ENCODE results near the gene SKA2.
"Not testable (repeated sequence)": the region's sequence is repeated elsewhere in the genome, so short reads cannot be mapped to it uniquely, and the experiment has no call there.

The SKA2 gene

DNA sequence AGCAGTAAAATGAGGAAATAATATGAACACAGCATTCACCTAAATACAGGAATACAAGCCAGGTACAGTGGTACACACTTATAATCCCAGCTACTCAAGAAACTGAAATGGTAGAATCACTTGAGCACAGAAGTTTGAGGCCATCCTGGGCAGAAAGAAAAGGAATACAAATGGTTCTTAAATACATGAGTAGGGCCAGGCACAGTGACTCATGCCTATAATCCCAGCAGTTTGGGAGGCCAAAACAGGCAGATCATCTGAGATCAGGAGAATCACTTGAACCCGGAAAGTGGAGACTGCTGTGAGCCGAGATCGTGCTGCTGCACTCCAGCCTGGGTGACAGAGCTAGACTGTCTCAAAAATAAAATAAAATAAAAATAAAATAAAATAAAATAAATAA lies 31.9 kb upstream of the SKA2 start:
- Histone ChIP-seq H3K4me3 (ENCODE audit: low read depth, low read length) (no peak overlapping the region), H3K27me3 (ENCODE audit: insufficient read depth, low read depth, severe bottlenecking) (no peaks in the 10 kb centered on the region), H3K36me3 (peaks cover 76% of the 10 kb centered on the region), H3K9me3 (ENCODE audit: severe bottlenecking) (no peaks in the 10 kb centered on the region), H3K27ac (no peak overlapping the region)
- DNase-seq, result no peak
- TF ChIP-seq, protein P1, sequence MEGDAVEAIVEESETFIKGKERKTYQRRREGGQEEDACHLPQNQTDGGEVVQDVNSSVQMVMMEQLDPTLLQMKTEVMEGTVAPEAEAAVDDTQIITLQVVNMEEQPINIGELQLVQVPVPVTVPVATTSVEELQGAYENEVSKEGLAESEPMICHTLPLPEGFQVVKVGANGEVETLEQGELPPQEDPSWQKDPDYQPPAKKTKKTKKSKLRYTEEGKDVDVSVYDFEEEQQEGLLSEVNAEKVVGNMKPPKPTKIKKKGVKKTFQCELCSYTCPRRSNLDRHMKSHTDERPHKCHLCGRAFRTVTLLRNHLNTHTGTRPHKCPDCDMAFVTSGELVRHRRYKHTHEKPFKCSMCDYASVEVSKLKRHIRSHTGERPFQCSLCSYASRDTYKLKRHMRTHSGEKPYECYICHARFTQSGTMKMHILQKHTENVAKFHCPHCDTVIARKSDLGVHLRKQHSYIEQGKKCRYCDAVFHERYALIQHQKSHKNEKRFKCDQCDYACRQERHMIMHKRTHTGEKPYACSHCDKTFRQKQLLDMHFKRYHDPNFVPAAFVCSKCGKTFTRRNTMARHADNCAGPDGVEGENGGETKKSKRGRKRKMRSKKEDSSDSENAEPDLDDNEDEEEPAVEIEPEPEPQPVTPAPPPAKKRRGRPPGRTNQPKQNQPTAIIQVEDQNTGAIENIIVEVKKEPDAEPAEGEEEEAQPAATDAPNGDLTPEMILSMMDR (IDR thresholded peaks at IDR 0.05; ENCODE audit: low read depth, low read length), result no peak

GRCh38 chr17:59185997-59186396 lies 31.0 kb upstream of the SKA2 start:
- Histone ChIP-seq H3K9me3 (ENCODE audit: severe bottlenecking) (no peaks in the 10 kb centered on the region), H3K27ac (no peak overlapping the region), H3K27me3 (ENCODE audit: insufficient read depth, low read depth, severe bottlenecking) (no peaks in the 10 kb centered on the region), H3K36me3 (peaks cover 72% of the 10 kb centered on the region), H3K4me3 (ENCODE audit: low read depth, low read length) (no peak overlapping the region)
- DNase-seq, result no peak
- TF ChIP-seq, protein P1 (IDR thresholded peaks at IDR 0.05; ENCODE audit: low read depth, low read length), result no peak

DNA sequence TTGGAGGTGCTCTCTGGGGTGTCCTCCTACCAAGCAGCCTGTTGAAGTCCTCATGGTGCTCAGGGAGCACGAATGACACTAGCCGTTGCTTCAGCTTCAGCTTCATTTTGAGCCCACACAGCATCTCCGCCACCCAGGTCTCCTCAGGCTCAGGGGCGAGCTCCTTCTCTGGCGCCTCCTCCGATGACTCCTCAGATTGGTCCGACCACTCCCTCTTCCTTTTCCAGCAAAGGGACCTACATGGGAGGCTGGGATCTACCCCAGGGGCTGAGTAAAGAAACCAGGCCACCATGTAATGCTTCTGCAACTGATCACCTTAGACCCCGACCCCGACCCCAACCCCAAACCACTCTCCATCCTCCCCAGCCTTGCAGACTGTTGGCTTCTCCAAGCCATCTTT lies 26.5 kb upstream of the SKA2 start:
- H3K36me3 ChIP-seq, result peaks cover 44% of the 10 kb centered on the region
- no peak for DNase-seq
- no peaks in the 10 kb centered on the region for H3K9me3 ChIP-seq (ENCODE audit: severe bottlenecking)
- TF ChIP-seq, protein P1 (IDR thresholded peaks at IDR 0.05; ENCODE audit: low read depth, low read length), result no peak
- no peaks in the 10 kb centered on the region for H3K27me3 ChIP-seq (ENCODE audit: insufficient read depth, low read depth, severe bottlenecking)
- H3K27ac ChIP-seq, result no peak overlapping the region
- no peak overlapping the region for H3K4me3 ChIP-seq (ENCODE audit: low read depth, low read length)

GRCh38 chr17:59180626-59181025 lies 25.6 kb upstream of the SKA2 start:
- Histone ChIP-seq H3K27me3 (ENCODE audit: insufficient read depth, low read depth, severe bottlenecking) (no peaks in the 10 kb centered on the region), H3K4me3 (ENCODE audit: low read depth, low read length) (no peak overlapping the region), H3K27ac (no peak overlapping the region), H3K36me3 (peaks cover 37% of the 10 kb centered on the region), H3K9me3 (ENCODE audit: severe bottlenecking) (no peaks in the 10 kb centered on the region)
- DNase-seq, result no peak
- TF ChIP-seq, protein P1 (IDR thresholded peaks at IDR 0.05; ENCODE audit: low read depth, low read length), result no peak

- H3K9me3 ChIP-seq (ENCODE audit: severe bottlenecking); H3K4me3 ChIP-seq (ENCODE audit: low read depth, low read length); H3K27ac ChIP-seq; H3K27me3 ChIP-seq (ENCODE audit: insufficient read depth, low read depth, severe bottlenecking); DNase-seq: not testable (repeated sequence)
- H3K36me3 ChIP-seq, result peaks cover 38% of the 10 kb centered on the region
Observed at GRCh38 chr17:59179601-59180000, 24.6 kb upstream of the SKA2 start.

- Histone ChIP-seq H3K4me3 (ENCODE audit: low read depth, low read length) (no peak overlapping the region), H3K27ac (no peak overlapping the region), H3K36me3 (peaks cover 44% of the 10 kb centered on the region), H3K27me3 (ENCODE audit: insufficient read depth, low read depth, severe bottlenecking) (no peaks in the 10 kb centered on the region), H3K9me3 (ENCODE audit: severe bottlenecking) (no peaks in the 10 kb centered on the region)
- TF ChIP-seq, protein P1 (IDR thresholded peaks at IDR 0.05; ENCODE audit: low read depth, low read length), result no peak
- no peak for DNase-seq
Observed at GRCh38 chr17:59178266-59178985, 23.4 kb upstream of the SKA2 start.

Measured in WERI-Rb-1 (cell line).